Endodermal cell (in vitro differentiated cells): ENCODE measurements around the gene DLGAP1. TPM values are rescaled to one million over a fixed set of nuclear protein-coding genes. Genes with fewer than 3 reads are reported as not detected.
"Not testable (repeated sequence)": the region's sequence is repeated elsewhere in the genome, so short reads cannot be mapped to it uniquely, and the experiment has no call there.

Experiments used
- DNase-seq: peaks from one replicate; pipeline ENCODE4 v3.0.0-alpha.2; 2017
- H3K27ac ChIP-seq: 2 replicates; pipeline ENCODE4 v1.5.1; 2013; ENCODE audit warnings: mild to moderate bottlenecking, low read depth, low read length, moderate library complexity
- H3K27me3 ChIP-seq: 2 replicates; pipeline ENCODE4 v1.6.1; 2013; ENCODE audit warnings: mild to moderate bottlenecking, low read length, moderate library complexity; ENCODE audit not compliant: insufficient read depth, control insufficient read depth, poor library complexity, severe bottlenecking
- H3K36me3 ChIP-seq: 2 replicates; pipeline ENCODE4 v1.7.0; 2013; ENCODE audit warnings: mild to moderate bottlenecking, low read length, moderate library complexity; ENCODE audit not compliant: control insufficient read depth, insufficient read depth
- H3K4me1 ChIP-seq: one replicate; pipeline ENCODE4 v1.7.0; 2013; ENCODE audit warnings: low read length; ENCODE audit not compliant: control insufficient read depth, insufficient read depth
- H3K4me3 ChIP-seq: 2 replicates; pipeline ENCODE4 v1.5.1; 2013; ENCODE audit warnings: mild to moderate bottlenecking, low read length, moderate library complexity
- H3K9ac ChIP-seq: 2 replicates; pipeline ENCODE4 v1.6.1; 2013; ENCODE audit warnings: mild to moderate bottlenecking, low read length, moderate library complexity; ENCODE audit not compliant: poor library complexity, severe bottlenecking; ENCODE audit errors: extremely low read depth
- H3K9me3 ChIP-seq: 2 replicates; pipeline ENCODE4 v1.6.1; 2013; ENCODE audit warnings: mild to moderate bottlenecking, low read length, moderate library complexity; ENCODE audit not compliant: control insufficient read depth
- H3K27ac Mint-ChIP-seq: 2 replicates; pipeline ENCODE4 v1.8.0; 2020; ENCODE audit warnings: mixed read lengths
- H3K27me3 Mint-ChIP-seq: 2 replicates; pipeline ENCODE4 v1.8.0; 2021; ENCODE audit warnings: mild to moderate bottlenecking, mixed read lengths; ENCODE audit not compliant: insufficient read depth
- H3K36me3 Mint-ChIP-seq: 2 replicates; pipeline ENCODE4 v1.8.0; 2020; ENCODE audit warnings: low read depth, mixed read lengths
- H3K4me1 Mint-ChIP-seq: 2 replicates; pipeline ENCODE4 v1.8.0; 2020; ENCODE audit warnings: mixed read lengths
- H3K4me3 Mint-ChIP-seq: 2 replicates; pipeline ENCODE4 v1.8.0; 2020; ENCODE audit warnings: mild to moderate bottlenecking, moderate library complexity, mixed read lengths
- H3K9me3 Mint-ChIP-seq: 2 replicates; pipeline ENCODE4 v1.8.0; 2020; ENCODE audit warnings: mild to moderate bottlenecking, mixed read lengths
- CTCF ChIP-seq: fragments of 200-600 bp; sonication (generic); conservative IDR thresholded peaks from 2 replicates; pipeline ENCODE4 v1.5.0; 2021; ENCODE audit warnings: antibody characterized with exemption, mild to moderate bottlenecking
- WGBS, 2 experiments: methylation state at CpG; one replicate each; pipeline versions ENCODE4 v1.1.5 to v1.1.7; 2013; ENCODE audit warnings: missing lambda C conversion rate in 2 of 2, mixed read lengths in 1 of 2; ENCODE audit not compliant: insufficient coverage in 1 of 2, insufficient read length in 1 of 2; 5-methylcytosine and 5-hydroxymethylcytosine counted together
- total RNA-seq, 2 donors: library from RNA; stranded (reverse); fragmentation: NEBNext Ultra II Directional in 1 of 2; extraction: Animal tissue kit (Norgen Biotek cat#: 25700) in 1 of 2; gene quantifications; 2 replicates in 1 of 2; 3 replicates in 1 of 2; pipeline ENCODE4 v1.2.1, GENCODE V29; 2021

DLGAP1 gene
- total RNA-seq, 2 donors from 2014 or later = 11.5 to 21.5 TPM

- Histone ChIP-seq H3K36me3 (no peaks in the 10 kb centered on the region), H3K4me3 (no peak overlapping the region), H3K9me3 (peaks cover 2% of the 10 kb centered on the region), H3K27me3 (no peaks in the 10 kb centered on the region), H3K4me1 (no peaks in the 10 kb centered on the region), H3K9ac (no peak overlapping the region), H3K27ac (no peak overlapping the region)
- H3K36me3 Mint-ChIP-seq = peaks cover 7% of the 10 kb centered on the region
- no peak for TF ChIP-seq CTCF
- WGBS, 2 experiments = 80 to 97% methylated on average over 2 to 5 of the region's 5 CpGs
- H3K9me3 Mint-ChIP-seq = peaks cover 9% of the 10 kb centered on the region
- H3K27ac Mint-ChIP-seq = no peak overlapping the region
- no peaks in the 10 kb centered on the region for H3K27me3 Mint-ChIP-seq
- no peak for DNase-seq
- peaks cover 18% of the 10 kb centered on the region for H3K4me1 Mint-ChIP-seq
- no peak overlapping the region for H3K4me3 Mint-ChIP-seq
Observed at GRCh38 chr18:3479978-3480509, 975.1 kb downstream of the DLGAP1 start.

- no peaks in the 10 kb centered on the region for H3K36me3 ChIP-seq
- WGBS, 2 experiments = 96% methylated on average over 6 to 8 of the region's 8 CpGs
- H3K9me3 ChIP-seq = peaks cover 14% of the 10 kb centered on the region
- Mint-ChIP-seq H3K27me3 (no peaks in the 10 kb centered on the region), H3K9me3 (peaks cover 23% of the 10 kb centered on the region), H3K27ac (no peak overlapping the region), H3K4me1 (peaks cover 18% of the 10 kb centered on the region), H3K4me3 (no peak overlapping the region), H3K36me3 (peaks cover 18% of the 10 kb centered on the region)
- H3K9ac ChIP-seq = no peak overlapping the region
- H3K4me1 ChIP-seq = no peaks in the 10 kb centered on the region
- H3K27me3 ChIP-seq = no peaks in the 10 kb centered on the region
- TF ChIP-seq CTCF = no peak
- H3K4me3 ChIP-seq = no peak overlapping the region
- DNase-seq = no peak
- H3K27ac ChIP-seq = no peak overlapping the region
Observed at GRCh38 chr18:3478262-3478978, 976.7 kb downstream of the DLGAP1 start.

- no peak overlapping the region for H3K4me3 ChIP-seq
- no peaks in the 10 kb centered on the region for H3K36me3 ChIP-seq
- 94 to 96% methylated on average over 12 to 18 of the region's 18 CpGs for whole genome bisulfite sequencing, 2 experiments
- H3K27ac Mint-ChIP-seq = no peak overlapping the region
- peaks cover 10% of the 10 kb centered on the region for H3K4me1 Mint-ChIP-seq
- TF ChIP-seq CTCF = no peak
- no peak overlapping the region for H3K4me3 Mint-ChIP-seq
- peaks cover 23% of the 10 kb centered on the region for H3K9me3 Mint-ChIP-seq
- no peak overlapping the region for H3K9ac ChIP-seq
- peaks cover 25% of the 10 kb centered on the region for H3K36me3 Mint-ChIP-seq
- no peak overlapping the region for H3K27ac ChIP-seq
- no peaks in the 10 kb centered on the region for H3K27me3 Mint-ChIP-seq
- H3K4me1 ChIP-seq = no peaks in the 10 kb centered on the region
- no peaks in the 10 kb centered on the region for H3K27me3 ChIP-seq
- DNase-seq = no peak
- H3K9me3 ChIP-seq = peaks cover 14% of the 10 kb centered on the region
Observed at GRCh38 chr18:3472681-3473544, 982.2 kb downstream of the DLGAP1 start.

- not testable (repeated sequence) for H3K4me1 ChIP-seq, H3K27me3 ChIP-seq, H3K9ac ChIP-seq, H3K4me3 Mint-ChIP-seq, H3K27me3 Mint-ChIP-seq, H3K4me3 ChIP-seq, H3K27ac ChIP-seq, H3K36me3 ChIP-seq, DNase-seq, H3K27ac Mint-ChIP-seq
- H3K4me1 Mint-ChIP-seq = peaks cover 13% of the 10 kb centered on the region
- peaks cover 23% of the 10 kb centered on the region for H3K9me3 Mint-ChIP-seq
- WGBS, 2 experiments = 80 to 90% methylated on average over 1 to 3 of the region's 3 CpGs
- peaks cover 14% of the 10 kb centered on the region for H3K9me3 ChIP-seq
- peaks cover 25% of the 10 kb centered on the region for H3K36me3 Mint-ChIP-seq
Observed at GRCh38 chr18:3472121-3472520, 983.0 kb downstream of the DLGAP1 start.
